Right kidney (tissue), 9 donors: ENCODE measurements around the gene TFB2M.
"Not testable (repeated sequence)": the region's sequence is repeated elsewhere in the genome, so short reads cannot be mapped to it uniquely, and the experiment has no call there.

ENCODE experiments used
- DNase-seq: peaks from one replicate; pipeline ENCODE4 v3.0.0-alpha.2; 2016
- long read RNA-seq, 8 donors: transcript quantifications; one replicate each; lab custom pipeline, GENCODE V29; 2026

Gene TFB2M, protein sequence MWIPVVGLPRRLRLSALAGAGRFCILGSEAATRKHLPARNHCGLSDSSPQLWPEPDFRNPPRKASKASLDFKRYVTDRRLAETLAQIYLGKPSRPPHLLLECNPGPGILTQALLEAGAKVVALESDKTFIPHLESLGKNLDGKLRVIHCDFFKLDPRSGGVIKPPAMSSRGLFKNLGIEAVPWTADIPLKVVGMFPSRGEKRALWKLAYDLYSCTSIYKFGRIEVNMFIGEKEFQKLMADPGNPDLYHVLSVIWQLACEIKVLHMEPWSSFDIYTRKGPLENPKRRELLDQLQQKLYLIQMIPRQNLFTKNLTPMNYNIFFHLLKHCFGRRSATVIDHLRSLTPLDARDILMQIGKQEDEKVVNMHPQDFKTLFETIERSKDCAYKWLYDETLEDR
- long read RNA-seq, donor 1, transcript TFB2M-201 (8 exons, 1,848 nt) = major isoform, 15 of 15 reads
- long read RNA-seq, donor 1, partial matches to known transcripts = 0 of 15 reads
- long read RNA-seq, donor 1, other reads (novel, unspliced or antisense) = 0 of 15 reads
- long read RNA-seq, donor 2, transcript TFB2M-201 (8 exons, 1,848 nt) = major isoform, 9 of 9 reads
- long read RNA-seq, donor 2, partial matches to known transcripts = 0 of 9 reads
- long read RNA-seq, donor 2, other reads (novel, unspliced or antisense) = 0 of 9 reads
- long read RNA-seq, donor 3, partial matches to known transcripts = 0 of 3 reads
- long read RNA-seq, donor 3, other reads (novel, unspliced or antisense) = 0 of 3 reads
- long read RNA-seq, donor 4, transcript TFB2M-201 (8 exons, 1,848 nt) = major isoform, 7 of 12 reads
- long read RNA-seq, donor 4, partial matches to known transcripts = 5 of 12 reads
- long read RNA-seq, donor 4, other reads (novel, unspliced or antisense) = 0 of 12 reads
- long read RNA-seq, donor 5, transcript TFB2M-201 (8 exons, 1,848 nt) = major isoform, 11 of 11 reads
- long read RNA-seq, donor 5, partial matches to known transcripts = 0 of 11 reads
- long read RNA-seq, donor 5, other reads (novel, unspliced or antisense) = 0 of 11 reads
- long read RNA-seq, donor 6, transcript TFB2M-201 (8 exons, 1,848 nt) = major isoform, 9 of 17 reads
- long read RNA-seq, donor 6, partial matches to known transcripts = 8 of 17 reads
- long read RNA-seq, donor 6, other reads (novel, unspliced or antisense) = 0 of 17 reads
- long read RNA-seq, donor 7, transcript TFB2M-201 (8 exons, 1,848 nt) = major isoform, 16 of 16 reads
- long read RNA-seq, donor 7, partial matches to known transcripts = 0 of 16 reads
- long read RNA-seq, donor 7, other reads (novel, unspliced or antisense) = 0 of 16 reads
- long read RNA-seq, donor 8, transcript TFB2M-201 (8 exons, 1,848 nt) = major isoform, 5 of 5 reads
- long read RNA-seq, donor 8, partial matches to known transcripts = 0 of 5 reads
- long read RNA-seq, donor 8, other reads (novel, unspliced or antisense) = 0 of 5 reads

DNA sequence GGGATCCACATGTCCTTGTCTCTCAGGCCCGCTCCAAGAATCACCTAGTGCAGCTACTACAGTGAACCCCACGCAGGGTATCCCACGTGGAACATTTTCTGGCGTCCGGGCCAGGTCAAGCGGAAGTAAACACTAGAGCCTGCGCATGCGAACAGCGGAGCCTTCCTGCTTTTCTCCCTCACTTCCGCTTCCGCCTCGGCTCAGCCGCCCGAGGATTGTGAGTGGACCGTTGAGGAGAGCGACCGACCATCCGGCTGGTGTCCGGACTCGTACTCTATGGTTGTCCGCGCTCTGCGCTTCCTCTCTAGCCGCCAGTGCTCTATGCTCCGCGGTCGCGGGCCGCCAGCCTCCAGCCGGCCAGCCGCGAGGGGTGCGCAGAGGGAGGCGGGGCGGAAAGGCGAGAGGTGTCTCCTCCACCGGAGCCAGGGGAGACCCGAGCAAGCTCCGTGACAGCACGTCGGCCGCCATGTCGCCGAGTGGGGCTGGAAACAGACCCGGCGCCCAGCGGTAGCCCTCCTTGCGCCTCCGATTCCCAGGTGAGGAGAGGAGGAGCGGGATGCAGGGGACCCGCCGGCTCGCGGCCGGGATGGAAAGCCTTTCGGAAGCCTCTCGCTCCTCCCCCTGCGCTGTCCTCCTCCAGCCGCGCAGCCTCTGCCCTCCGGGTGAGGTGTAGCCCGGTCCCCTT, at the start of gene TFB2M, which contains the start of gene CNST:
Gene TFB2M (minus strand): TSS at position 134 of the 685 bp plus-strand sequence. CDS start 123 bp downstream, at position 11.
Gene CNST (plus strand): TSS at position 329 of the 685 bp plus-strand sequence. CDS start 25,107 bp downstream, outside the sequence.
- peak; percentile 99 for DNase-seq

DNA sequence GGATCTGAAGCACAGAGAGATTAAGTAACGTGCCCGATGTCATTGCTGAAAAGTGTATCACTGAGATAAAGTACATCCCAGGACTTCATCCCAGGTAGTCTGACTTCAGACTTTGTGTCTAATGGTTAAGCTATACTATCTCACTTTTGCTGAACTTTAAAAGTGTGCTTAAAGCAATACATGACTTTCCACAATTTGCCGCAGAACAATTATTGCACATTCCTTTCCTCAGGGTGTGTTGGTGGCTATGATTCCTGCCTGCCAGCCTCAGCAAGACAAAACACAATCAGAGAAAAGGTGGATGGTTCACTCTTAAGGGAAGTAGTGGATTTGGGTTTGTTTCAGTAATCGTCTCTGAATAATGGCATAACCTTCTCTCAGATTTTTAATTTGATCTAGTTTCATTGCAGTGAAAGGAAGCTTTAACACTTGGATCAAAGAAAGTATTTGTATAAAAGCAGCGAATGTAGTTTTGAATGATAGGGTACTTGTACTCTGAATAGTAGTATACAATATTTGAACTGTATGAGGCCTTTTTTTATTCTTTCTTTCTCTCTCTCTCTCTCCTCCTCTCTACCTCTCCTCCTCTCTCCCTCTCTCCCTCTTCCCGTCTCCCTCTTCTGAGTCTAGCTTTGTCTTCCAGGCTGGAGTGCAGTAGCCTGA, 47.2 kb upstream of the TFB2M start:
- DNase-seq = no peak

DNA sequence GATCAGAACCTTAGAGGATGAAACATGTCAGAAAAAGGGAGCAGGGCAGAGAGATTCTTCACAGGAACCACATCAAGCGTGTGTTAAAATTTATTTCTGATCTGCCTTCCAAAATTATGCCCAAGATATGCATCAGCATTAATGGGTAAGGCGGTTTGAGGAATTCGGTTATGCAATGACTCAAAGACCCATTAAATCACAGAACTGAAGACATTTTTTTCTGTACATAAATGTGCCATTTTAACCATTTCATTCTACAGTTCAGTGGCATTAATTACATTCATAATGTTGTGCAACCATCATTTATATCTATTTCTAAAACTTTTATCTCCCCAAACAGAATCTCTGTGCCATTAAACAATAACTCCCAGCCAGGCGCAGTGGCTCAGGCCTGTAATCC, 43.6 kb upstream of the TFB2M start:
- DNase-seq = no peak

DNA sequence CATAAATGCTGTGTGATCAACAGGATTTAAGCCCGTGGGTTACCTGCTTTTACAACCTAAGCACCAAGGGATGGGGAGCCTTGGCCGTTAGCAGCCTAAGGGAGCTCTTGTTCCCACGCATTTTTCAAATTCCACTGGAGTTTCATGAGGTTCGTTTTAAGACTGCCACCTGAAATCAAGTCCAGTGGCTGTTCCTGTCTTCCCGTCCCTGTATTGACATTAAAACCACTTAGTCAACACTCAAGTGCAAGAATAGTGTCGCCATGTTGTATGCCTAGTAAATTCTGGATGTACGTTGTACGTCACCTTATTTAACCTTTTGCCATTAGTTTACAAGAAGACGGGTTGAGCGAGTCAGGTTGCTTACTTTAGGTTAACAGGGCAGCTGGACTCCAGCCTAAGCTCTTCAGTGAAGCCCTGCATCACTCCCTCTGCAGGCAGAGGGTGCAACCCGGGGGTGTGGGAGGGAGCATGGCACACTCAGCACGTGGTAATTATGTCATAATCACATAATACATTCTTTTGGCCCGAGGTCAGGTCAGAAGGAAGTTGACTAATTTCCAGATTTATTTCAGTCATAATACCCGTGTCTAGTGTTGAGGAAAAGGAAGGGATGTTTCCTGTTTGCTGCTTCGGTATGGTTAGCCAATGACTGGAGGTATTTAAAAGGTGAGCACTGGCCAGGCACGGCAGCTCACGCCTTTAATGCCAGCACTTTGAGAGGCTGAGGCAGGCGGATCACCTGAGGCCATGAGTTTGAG, 42.7 kb upstream of the TFB2M start:
- peak; percentile 18 for DNase-seq

DNA sequence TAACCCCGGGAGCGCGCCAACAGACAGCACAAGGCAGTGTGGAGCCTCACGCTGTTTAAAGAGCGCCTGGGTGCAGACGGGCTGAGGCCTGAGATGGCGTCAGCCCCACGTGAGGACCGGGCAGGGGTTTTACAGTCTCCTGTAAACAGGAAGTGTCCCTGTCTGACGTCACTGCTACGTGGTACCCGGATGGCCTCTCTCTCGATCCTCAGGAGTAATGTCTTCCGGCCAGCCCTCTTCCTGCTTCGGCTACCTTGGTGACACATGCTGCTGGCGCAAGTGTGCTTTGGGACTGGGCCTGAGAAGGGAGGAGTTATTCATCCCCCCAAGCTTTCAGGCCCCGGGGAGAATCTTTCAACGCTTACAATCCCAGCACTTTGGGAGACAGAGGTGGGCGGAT, 41.4 kb upstream of the TFB2M start:
- DNase-seq = no peak

DNA sequence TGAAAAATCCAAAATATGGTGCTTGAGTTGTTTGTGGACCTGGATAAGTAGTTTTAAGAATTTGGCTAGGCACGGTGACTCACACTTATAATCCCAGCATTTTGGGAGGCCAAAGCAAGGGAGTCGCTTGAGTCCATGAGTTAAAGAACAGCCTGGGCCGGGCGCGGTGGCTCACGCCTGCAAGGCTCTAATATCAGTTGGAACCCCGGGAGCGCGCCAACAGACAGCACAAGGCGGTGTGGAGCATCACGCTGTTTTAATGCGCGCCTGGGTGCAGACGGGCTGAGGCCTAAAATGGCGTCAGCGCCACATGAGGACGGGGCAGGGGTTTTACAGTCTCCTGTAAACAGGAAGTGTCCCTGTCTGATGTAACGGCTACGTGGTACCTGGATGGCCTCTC, 39.2 kb upstream of the TFB2M start:
- not testable (repeated sequence) for DNase-seq

DNA sequence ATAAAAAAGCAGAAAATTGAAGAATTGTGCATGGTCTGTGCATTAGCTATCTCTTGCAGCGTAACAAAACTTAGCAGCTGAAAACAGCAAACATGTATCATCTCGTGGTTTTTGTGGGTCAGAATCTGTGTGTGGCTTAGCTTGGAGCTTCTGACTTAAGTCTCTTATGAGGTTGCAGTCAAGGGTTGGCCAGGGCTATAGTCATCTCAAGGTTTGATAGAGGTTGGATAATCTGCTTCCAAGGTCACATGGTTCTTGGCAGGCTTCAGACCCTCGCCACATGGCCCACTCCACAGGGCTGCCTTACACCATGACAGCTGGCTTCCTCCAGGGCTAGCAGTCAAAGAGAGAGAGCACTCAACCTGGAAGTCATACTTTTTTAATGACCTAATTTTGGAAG, 36.1 kb upstream of the TFB2M start:
- DNase-seq = no peak

DNA sequence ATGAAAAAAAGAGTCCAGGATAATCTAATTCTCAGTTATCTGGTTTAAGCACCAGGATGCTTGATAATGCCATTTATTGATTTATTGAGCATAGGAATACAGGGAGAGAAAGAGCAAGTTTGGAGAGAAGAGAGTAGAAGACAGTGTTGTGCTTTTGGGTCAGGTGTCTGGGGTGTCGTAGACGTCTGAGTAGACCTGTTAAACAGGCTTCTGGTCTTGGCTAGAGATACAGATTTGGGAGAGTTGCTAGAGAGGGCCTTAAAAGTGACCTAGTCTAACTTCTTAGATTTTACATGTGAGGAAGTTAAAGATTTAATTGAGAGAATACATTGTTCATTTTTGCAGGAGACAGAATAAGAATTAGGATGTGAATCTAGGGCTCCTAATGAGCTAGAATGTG, 34.5 kb upstream of the TFB2M start:
- no peak for DNase-seq

DNA sequence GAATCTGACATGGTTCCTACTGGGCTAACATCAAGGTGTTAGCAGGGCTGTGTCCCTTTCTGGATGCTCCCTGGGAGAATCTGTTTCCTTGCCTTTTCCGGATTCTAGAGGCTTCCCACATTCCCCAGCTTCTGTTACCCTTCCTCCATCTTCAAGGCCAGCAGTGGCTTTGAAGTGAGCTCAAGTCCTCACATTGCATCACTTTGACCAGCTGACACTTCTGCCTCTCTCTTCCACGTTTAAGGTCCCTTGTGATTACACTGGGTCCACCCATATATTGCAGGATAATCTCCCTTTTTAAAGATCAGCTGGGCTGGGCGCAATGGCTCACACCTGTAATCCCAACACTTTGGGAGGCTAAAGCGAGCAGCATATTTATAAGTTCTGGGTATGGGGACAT, 33.3 kb upstream of the TFB2M start:
- DNase-seq = no peak

DNA sequence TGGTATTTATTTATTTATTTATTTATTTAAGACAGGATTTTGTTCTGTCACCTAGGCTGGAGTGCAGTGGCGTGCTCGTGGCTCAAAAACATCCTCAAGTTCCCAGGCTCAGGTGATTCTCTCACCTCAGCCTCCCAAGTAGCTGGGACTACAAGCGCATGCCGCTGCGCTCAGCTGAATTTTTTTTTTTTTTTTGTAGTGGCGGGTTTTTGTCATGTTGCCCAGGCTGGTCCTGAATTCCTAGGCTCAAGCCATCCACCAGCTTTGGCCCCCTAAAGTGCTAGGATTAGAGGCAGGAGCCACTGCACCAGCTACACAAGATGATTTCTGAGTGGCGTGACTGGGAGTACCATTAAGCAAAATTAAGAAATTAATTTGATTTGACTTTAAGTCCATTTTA, 31.9 kb upstream of the TFB2M start:
- no peak for DNase-seq

DNA sequence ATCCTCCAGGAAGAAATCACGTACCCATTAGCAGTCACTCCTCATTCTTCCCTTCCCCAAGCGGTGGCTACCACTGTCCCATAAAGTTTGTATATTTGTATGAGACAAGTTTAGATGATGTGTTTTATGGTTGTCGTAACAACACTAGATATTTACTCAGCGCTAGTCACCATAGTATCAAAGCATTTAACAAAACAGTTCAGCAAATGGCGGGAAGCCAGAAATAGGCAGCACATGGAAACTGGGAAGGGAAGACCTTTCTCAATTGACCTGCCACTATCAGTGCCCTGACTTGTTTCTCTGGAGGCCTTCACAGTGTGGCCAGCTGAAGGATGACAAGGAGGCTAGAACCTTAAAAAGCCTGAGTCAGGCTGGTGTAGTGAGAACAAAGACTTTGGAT, 31.3 kb upstream of the TFB2M start:
- no peak for DNase-seq

DNA sequence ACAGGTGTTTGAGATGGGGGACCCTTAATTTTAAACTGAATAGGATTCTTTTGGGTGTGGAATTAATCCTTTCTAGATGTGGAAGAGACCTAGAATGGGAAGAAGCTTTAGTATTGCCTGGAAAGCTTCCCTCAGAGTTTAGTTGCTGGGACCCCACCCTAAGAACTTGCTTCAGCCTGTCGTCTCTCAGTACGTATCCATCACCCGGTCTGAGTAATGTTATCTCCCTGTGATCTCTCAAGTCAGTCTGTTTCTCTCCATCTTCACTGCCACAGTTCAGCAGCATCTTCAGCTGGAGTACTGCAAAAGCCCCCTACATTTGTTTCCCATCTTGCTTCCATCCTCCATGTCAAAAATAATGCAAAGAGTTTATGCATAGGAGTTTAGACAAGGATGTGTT, 29.1 kb upstream of the TFB2M start:
- no peak for DNase-seq

DNA sequence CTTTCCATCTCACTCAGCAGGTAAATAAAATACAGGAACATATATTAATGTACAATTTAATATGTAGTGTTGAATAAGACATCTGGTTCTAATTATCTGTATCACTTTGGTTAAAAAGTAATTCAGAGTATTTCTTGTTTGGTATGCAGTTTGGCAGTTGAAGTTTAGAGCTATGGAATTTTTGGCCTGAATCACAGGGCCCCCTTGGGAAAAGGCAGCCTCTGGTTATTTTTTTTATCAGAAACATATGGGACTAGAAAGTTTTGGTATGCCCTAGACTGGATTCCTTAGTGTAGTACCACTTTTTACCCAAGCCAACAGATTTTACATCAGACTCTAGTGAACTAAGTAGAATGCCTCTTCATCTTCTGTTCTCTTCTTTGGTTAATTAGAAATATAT, 26.6 kb upstream of the TFB2M start:
- DNase-seq = no peak

DNA sequence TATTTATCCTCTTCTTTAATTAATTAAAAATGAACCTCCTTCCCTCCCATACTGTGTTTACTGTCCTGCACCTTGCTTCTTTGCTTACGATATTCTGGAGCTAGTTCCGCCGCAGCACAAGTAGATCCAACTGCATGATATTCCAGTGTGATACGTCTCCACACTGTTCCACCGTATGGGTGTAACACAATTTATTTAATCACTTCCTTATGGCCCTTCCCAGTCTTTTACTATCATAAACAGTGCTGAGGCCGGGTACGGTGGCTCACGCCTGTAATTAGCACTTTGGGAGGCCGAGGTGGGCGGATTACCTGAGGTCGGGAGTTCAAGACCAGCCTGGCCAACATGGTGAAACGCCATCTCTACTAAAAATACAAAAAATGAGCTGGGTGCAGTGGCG, 25.9 kb upstream of the TFB2M start:
- no peak for DNase-seq

DNA sequence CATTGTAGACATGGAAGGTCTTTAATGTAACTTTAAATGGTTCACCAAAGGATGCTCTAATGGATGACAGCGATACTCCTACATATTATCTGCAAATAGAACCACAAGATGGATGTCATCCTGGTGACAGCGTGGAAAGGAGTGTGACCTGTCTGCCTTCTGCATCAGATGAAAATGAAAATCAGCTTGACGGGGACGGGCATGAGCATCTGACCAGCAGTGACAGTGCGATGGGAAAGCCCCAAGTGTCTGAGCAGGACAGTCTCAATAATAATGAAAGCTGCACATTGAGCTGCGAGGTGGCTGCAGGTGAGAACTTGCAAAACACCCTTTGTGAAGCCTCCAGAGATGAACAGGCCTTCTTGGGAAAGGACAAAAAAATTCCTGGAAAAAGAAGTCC, 25.4 kb upstream of the TFB2M start:
- DNase-seq = no peak

DNA sequence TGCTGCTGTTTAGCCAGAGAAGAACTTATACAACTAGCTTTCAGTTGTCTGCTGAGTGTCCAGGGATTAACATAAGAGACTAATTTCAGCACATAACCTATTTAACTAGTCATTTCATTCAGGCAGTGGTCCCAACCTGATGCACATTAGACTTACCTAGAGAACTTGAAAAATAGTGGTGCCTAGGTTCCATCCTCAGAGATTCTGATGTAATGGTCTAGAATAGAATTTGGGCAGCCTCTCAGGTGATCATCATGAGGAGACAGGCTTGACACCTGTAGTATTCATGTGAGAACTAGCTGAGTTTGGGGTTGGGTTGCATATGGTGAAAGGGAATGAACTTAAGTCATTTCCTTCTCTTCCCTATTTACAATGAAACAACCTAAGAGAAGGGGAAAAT, 25.0 kb upstream of the TFB2M start:
- DNase-seq = no peak

DNA sequence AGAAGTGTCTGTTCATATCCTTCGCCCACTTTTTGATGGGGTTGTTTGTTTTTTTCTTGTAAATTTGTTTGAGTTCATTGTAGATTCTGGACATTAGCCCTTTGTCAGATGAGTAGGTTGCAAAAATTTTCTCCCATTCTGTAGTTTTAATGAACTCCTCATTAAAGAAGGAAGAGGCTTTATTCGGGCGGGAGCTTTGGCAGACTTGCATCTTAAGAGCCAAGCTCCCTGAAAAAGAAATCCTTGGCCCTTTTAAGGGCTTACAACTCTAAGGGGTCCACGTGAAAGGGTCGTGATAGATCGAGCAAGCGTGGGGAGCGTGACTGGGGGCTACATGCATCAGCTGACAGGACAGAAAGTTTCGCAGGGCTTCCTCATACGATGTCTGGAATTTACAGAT, 23.9 kb upstream of the TFB2M start:
- DNase-seq = not testable (repeated sequence)

DNA sequence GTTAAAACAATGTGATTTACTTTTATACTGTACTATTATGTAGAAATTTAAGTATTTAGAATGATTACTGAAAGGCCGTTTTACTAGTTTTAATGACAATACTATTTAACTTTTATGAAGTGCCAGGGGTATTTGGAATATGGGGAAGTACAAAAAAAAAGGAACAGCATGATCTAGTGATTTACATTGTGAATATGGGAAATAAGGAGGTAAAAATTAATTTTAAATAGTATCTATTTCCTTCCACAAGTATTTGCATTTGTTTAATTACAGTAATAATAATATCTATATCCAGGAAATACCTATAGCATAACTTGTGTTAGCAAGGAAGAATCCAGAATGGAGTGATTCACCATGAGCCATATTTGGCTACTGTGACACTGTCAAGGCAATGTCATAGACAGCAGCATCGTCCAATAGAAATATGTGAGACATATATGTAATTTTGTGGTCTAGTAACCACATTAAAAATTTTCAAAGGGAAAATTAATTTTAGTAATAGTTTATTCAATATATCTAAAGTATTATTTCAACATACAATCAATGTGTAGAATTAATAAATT, 22.2 kb upstream of the TFB2M start:
- no peak for DNase-seq

DNA sequence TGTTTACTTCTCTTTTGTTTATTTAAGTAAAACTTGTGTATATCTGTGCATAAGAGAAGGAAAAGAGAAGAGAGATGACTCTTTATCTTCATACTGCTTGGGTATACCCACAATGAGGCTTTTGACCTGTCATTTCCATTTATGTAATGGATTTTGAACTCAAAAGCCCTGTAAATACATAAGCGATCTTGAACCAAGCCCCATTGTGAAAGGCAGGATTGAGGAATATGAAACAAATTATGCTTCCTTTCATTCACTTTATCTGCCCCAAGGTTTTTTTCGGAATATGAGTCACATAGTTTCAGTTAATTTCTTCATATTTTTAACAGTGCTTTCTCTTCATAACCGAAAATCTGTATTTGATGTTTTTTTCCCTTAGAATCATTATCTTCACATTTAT, 21.5 kb upstream of the TFB2M start:
- no peak for DNase-seq

DNA sequence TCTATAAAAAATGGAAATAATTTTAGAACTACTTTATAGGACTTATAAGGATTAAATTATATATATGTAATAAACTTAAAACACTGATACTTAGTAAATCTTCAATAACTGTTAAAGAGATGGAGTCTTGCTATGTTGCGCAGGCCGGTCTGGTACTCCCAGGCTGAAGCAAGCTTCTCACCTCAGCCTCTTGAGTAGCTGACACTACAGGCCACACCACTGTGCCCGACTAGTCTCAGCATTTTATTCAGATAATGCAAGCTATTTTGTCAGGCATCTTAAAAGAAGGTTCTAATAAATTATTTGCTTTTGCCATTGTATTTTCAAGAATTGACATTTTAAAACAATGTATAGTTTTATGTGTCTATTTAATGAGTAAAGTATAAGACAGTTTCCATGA, 21.0 kb upstream of the TFB2M start:
- no peak for DNase-seq
